ENCODE data around the gene SYNC.
"Not testable (repeated sequence)": the region's sequence is repeated elsewhere in the genome, so short reads cannot be mapped to it uniquely, and the experiment has no call there.

SYNC gene

DNA sequence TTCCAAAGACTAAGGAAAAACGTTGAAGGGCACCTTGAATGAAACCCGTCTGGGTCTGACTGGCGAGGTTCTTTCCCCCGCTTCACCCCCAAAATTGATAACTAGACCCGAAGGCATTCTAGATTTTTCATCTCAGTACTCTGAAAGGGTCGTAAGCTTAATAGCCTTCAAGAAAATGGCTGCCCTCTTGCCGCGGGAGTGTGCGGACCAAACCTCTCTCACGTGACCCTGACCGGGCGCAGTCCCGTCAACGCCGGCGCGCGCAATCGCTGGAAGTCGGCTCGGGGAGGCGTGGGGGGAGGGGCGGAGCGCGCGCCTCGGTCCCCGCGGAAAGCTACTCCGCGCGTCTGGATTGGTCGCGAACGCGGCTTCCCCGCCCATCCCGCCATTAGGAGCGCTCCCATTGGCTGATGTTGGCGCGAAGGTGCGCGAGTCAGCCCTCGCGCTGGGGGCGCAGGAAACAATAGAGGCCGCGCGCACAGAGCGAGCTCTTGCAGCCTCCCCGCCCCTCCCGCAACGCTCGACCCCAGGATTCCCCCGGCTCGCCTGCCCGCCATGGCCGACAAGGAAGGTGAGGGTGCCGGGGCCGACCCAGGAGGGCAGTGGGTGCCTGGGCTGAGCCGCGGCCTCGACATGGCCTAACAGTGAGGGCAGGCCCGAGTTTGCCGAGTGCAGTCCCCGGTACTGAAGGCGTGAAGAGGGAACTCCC, 51.7 kb downstream of the SYNC start, which contains the start of gene RBBP4:
TSS of gene RBBP4 (plus strand) at position 457 of the 709 bp plus-strand sequence. CDS start at position 556, 99 bp downstream.
- Histone ChIP-seq H3K4me3 (ENCODE audit: low read length) (peak within 1 kb of the TSS; percentile 98), H3K27me3 (ENCODE audit: insufficient read depth, low read length) (no peaks in the 10 kb centered on the region), H3K4me1 (ENCODE audit: insufficient read depth, low read length) (peaks cover 16% of the 10 kb centered on the region), H3K27ac (ENCODE audit: low read length) (peak within 1 kb of the TSS; percentile 97), H3K9me3 (ENCODE audit: insufficient read depth, low read depth, low read length) (no peaks in the 10 kb centered on the region), H3K9ac (ENCODE audit: low read depth, low read length) (peak within 1 kb of the TSS; percentile 100), H3K36me3 (ENCODE audit: insufficient read depth, low read depth, low read length) (peaks cover 44% of the 10 kb centered on the region)

DNA sequence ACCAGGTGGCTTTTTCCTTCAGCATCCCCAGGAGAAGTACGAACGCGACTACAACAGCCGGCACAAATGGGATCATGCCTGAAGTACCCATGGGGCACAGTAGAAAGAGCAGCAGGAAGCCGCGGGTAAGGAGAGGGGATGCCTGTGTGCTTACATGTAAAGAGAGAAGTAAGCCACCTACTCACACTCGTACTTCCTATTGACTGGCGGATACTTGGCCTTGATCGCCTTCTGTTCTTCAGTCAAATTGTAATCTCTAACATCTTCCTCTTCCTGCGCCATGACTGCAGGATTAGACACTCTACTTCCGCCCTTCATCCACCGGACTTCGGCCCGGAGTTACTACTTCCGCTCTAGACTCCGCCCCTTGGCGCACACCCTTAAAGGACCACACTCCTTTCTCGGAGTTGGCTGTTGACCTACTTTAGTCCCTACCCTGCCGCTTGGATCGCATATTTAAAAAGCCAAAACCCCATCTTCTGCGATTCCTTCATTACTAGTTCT, 52.3 kb downstream of the SYNC start, which contains the start of gene ZBTB8OS:
TSS of gene ZBTB8OS (minus strand) at position 303 of the 504 bp plus-strand sequence. CDS start at position 282, 21 bp downstream.
- peaks cover 18% of the 10 kb centered on the region for H3K4me1 ChIP-seq (ENCODE audit: insufficient read depth, low read length)
- H3K4me3 ChIP-seq (ENCODE audit: low read length), result peak within 1 kb of the TSS; percentile 98
- H3K27ac ChIP-seq (ENCODE audit: low read length), result peak within 1 kb of the TSS; percentile 97
- H3K9me3 ChIP-seq (ENCODE audit: insufficient read depth, low read depth, low read length), result no peaks in the 10 kb centered on the region
- H3K36me3 ChIP-seq (ENCODE audit: insufficient read depth, low read depth, low read length), result peaks cover 42% of the 10 kb centered on the region
- peak within 1 kb of the TSS; percentile 100 for H3K9ac ChIP-seq (ENCODE audit: low read depth, low read length)
- no peaks in the 10 kb centered on the region for H3K27me3 ChIP-seq (ENCODE audit: insufficient read depth, low read length)

DNA sequence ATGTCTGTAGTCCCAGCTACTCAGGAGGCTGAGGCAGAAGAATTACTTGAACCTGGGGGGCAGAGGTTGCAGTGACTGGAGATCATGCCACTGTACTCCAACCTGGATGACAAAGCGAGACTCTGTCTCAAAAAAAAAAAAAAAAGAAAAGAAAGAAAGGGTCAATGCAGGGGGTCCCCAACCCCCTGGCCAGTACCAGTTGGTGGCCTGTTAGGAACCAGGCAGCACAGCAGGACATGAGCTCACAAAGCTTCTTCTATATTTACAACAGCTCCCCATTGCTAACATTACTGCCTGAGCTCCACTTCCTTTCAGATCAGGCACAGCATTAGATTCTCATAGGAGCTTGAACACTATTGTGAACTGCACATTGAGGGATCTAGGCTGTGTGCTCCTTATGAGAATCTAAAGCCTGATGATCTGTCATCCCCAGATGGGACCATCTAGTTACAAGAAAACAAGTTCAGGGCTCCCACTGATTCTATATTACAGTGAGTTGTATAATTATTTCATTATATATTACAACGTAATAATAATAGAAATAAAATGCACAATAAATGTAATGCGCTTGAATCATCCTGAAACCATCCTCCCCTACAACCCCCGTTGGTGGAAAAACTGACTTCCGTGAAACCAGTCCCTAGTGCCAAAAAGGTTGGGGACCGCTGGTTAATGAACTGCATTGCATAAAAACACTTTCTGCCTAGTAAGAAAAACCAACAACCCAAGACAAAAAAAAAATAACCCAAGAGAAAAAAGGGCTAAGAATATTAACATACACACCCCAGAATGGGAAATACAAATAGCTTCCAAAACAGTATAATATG, 55.0 kb downstream of the SYNC start:
- Histone ChIP-seq H3K4me3 (ENCODE audit: low read length) (no peak overlapping the region), H3K27ac (ENCODE audit: low read length) (no peak overlapping the region), H3K4me1 (ENCODE audit: insufficient read depth, low read length) (peaks cover 11% of the 10 kb centered on the region), H3K27me3 (ENCODE audit: insufficient read depth, low read length) (no peaks in the 10 kb centered on the region), H3K36me3 (ENCODE audit: insufficient read depth, low read depth, low read length) (peaks cover 14% of the 10 kb centered on the region), H3K9me3 (ENCODE audit: insufficient read depth, low read depth, low read length) (no peaks in the 10 kb centered on the region), H3K9ac (ENCODE audit: low read depth, low read length) (no peak overlapping the region)

DNA sequence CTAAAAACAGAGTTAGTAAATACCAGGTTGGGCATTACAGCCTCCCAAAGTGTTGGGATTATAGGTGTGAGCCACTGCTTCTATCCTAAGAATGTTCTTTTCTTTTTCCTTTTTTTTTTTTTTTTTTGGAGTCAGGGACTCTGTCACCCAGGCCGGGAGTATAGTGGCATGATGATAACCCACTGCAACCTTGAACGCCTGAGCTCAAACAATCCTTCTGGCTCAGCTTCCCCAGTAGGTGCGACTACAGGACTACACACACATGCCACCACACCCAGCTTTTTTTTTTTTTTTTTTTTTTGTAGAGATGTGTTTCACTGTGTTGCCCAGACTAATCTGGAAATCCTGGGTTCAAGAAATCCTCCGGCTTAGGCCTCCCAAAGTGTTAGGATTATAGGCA, 58.1 kb downstream of the SYNC start:
- H3K27ac ChIP-seq (ENCODE audit: low read length), result no peak overlapping the region
- no peaks in the 10 kb centered on the region for H3K9me3 ChIP-seq (ENCODE audit: insufficient read depth, low read depth, low read length)
- no peak overlapping the region for H3K9ac ChIP-seq (ENCODE audit: low read depth, low read length)
- no peak overlapping the region for H3K4me3 ChIP-seq (ENCODE audit: low read length)
- peaks cover 9% of the 10 kb centered on the region for H3K36me3 ChIP-seq (ENCODE audit: insufficient read depth, low read depth, low read length)
- H3K27me3 ChIP-seq (ENCODE audit: insufficient read depth, low read length), result no peaks in the 10 kb centered on the region
- peaks cover 7% of the 10 kb centered on the region; the same call in 1 of the 2 replicates for H3K4me1 ChIP-seq (ENCODE audit: insufficient read depth, low read length)

DNA sequence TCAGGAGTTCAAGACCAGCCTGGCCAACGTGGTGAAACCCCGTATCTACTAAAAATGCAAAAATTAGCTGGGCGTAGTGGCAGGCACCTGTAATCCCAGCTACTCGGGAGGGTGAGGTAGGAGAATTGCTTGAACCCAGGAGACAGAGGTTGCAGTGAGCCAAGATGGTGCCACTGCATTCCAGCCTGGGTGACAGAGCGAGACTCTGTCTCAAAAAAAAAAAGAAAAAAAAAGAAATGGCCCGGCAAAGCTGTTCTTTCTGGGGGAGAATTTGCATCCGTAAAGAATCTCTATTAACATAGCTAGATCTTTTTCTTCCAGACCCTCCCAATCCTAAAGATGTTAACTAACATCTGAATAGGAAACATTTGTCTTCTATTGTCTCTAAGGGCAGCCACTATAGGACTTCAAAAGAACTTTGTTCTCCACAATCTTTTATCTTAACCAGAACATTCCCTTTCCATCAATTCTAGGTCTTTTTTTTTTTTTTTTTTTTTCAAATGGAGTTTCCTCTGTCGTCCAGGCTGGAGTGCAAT, 60.2 kb downstream of the SYNC start:
- H3K4me3 ChIP-seq (ENCODE audit: low read length); H3K9me3 ChIP-seq (ENCODE audit: insufficient read depth, low read depth, low read length); H3K27ac ChIP-seq (ENCODE audit: low read length); H3K9ac ChIP-seq (ENCODE audit: low read depth, low read length); H3K27me3 ChIP-seq (ENCODE audit: insufficient read depth, low read length): not testable (repeated sequence)
- Histone ChIP-seq H3K36me3 (ENCODE audit: insufficient read depth, low read depth, low read length) (peaks cover 11% of the 10 kb centered on the region), H3K4me1 (ENCODE audit: insufficient read depth, low read length) (peaks cover 12% of the 10 kb centered on the region; the same call in 1 of the 2 replicates)

DNA sequence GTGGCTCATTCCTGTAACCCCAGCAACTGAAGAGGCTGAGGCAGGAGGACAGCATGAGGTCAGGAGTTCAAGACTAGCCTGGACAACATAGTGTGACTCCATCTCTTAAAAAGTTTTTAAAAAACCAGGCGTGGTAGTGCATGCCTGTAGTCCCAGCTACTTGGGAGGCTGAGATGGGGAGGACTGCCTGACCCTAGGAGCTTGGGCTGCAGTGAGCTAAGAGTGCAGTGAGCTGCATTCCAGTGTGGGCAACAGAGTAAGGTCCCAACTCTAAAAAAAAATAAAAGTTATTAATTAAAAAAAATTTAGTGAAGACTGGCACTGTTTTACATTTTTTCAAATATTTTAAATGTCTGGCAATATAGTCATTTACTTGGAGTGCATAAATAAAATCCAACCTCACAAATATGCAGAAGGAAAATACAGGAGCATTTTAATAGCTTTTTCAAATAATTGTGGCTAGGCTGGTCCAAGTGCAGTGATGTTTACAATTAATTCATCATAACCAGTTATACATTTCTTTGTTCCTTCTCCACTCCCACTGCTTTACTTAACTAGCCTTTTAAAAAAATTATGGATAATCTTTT, 63.0 kb downstream of the SYNC start:
- no peaks in the 10 kb centered on the region for H3K9me3 ChIP-seq (ENCODE audit: insufficient read depth, low read depth, low read length)
- no peak overlapping the region for H3K9ac ChIP-seq (ENCODE audit: low read depth, low read length)
- H3K27ac ChIP-seq (ENCODE audit: low read length), result no peak overlapping the region
- H3K4me1 ChIP-seq (ENCODE audit: insufficient read depth, low read length), result peaks cover 19% of the 10 kb centered on the region; the same call in 1 of the 2 replicates
- peaks cover 8% of the 10 kb centered on the region; the same call in 1 of the 2 replicates for H3K36me3 ChIP-seq (ENCODE audit: insufficient read depth, low read depth, low read length)
- H3K27me3 ChIP-seq (ENCODE audit: insufficient read depth, low read length), result no peaks in the 10 kb centered on the region
- H3K4me3 ChIP-seq (ENCODE audit: low read length), result no peak overlapping the region

DNA sequence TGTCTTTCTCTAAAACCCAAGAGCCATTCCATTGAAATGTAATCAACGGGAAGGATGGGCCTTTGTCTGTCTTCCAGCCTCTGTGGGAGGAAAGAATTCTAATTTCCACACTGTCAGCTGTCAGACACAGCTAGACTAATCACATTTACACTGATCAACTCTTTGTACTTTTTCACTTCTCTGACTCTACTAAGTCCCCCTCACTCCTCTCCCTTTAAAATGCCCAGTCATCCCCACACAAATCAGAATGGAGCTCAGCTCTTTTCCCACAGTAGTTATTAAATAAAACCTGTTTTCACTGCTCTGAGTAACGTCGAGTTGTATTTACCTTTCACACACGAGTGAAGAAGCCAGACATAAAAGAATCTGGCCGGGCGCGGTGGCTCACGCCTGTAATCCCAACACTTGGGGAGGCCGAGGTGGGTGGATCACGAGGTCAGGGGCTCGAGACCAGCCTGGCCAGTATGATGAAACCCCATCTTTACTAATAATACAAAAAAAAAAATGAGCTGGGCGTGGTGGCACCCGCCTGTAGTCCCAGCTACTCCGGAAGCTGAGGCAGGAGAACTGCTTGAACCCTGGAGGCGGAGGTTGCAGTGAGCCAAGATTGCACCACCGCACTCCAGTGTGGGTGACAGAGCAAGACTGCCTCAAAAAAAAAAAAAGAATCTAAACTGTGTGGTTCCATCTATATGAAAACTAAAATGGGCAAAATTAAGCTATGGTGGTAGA, 65.5 kb downstream of the SYNC start:
- H3K4me3 ChIP-seq (ENCODE audit: low read length), result peak overlapping the region; percentile 25; the same call in 1 of the 2 replicates
- no peak overlapping the region for H3K27ac ChIP-seq (ENCODE audit: low read length)
- H3K27me3 ChIP-seq (ENCODE audit: insufficient read depth, low read length), result no peaks in the 10 kb centered on the region
- H3K9ac ChIP-seq (ENCODE audit: low read depth, low read length), result no peak overlapping the region
- no peaks in the 10 kb centered on the region for H3K9me3 ChIP-seq (ENCODE audit: insufficient read depth, low read depth, low read length)
- H3K36me3 ChIP-seq (ENCODE audit: insufficient read depth, low read depth, low read length), result peaks cover 27% of the 10 kb centered on the region
- H3K4me1 ChIP-seq (ENCODE audit: insufficient read depth, low read length), result peaks cover 32% of the 10 kb centered on the region

DNA sequence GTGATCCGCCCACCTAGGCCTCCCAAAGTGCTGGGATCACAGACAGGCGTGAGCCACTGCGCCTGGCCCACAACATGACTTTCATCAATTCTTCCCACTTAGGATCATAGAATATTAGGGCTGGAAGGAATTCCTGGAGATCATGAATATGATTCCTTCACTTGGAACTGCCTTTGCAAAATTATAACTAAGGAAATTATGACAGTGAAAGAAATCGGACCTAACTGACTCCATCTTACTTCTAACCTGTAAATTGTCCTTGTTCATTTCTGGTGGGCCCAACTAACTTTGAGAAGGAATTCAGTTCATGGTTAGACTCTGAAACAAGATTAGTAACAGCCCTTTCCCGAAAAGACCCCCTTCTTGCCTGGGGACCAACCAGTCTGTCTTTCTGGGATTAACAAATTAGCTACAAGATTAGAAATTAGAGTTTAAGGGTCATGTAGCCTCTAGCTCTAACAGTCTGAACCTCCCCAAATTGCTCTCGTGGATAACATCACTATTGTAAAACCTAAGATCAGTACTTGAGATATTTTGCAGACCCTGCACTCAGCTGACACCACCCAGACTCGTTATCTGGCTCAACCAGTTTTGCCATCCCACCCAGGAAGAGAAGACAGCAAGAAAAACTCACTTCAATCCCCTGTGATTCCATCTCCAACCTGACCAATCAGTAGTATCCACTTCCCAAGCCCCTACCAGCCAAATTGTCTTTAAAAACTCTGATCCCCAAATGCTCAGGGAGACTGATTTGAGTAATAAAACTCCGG, 66.9 kb downstream of the SYNC start:
- peaks cover 30% of the 10 kb centered on the region for H3K36me3 ChIP-seq (ENCODE audit: insufficient read depth, low read depth, low read length)
- no peaks in the 10 kb centered on the region for H3K27me3 ChIP-seq (ENCODE audit: insufficient read depth, low read length)
- no peak overlapping the region for H3K4me3 ChIP-seq (ENCODE audit: low read length)
- no peak overlapping the region for H3K27ac ChIP-seq (ENCODE audit: low read length)
- H3K9ac ChIP-seq (ENCODE audit: low read depth, low read length), result no peak overlapping the region
- no peaks in the 10 kb centered on the region for H3K9me3 ChIP-seq (ENCODE audit: insufficient read depth, low read depth, low read length)
- peaks cover 29% of the 10 kb centered on the region for H3K4me1 ChIP-seq (ENCODE audit: insufficient read depth, low read length)

DNA sequence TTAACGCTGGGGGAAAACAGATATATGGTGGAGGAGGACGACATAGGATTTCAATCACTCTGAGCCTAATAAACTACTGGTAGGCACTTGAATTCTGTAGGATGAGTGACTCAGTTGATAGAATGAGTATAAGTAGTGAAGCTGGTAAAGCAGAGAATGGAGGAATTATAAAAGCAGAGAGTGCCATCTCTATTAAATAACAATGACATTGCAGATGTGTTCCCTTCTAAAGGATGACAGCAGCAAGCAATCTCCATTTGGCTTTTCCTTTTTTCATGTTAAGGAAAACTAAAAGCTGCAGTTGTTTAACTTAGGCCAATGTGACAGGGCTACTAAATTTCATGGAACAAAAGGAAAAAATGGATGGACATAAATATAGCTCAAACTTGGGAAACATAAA, 69.7 kb downstream of the SYNC start:
- Histone ChIP-seq H3K9me3 (ENCODE audit: insufficient read depth, low read depth, low read length) (no peaks in the 10 kb centered on the region), H3K9ac (ENCODE audit: low read depth, low read length) (peak overlapping the region; percentile 33; the same call in 1 of the 2 replicates), H3K4me3 (ENCODE audit: low read length) (peak overlapping the region; percentile 47; the same call in 1 of the 2 replicates), H3K27me3 (ENCODE audit: insufficient read depth, low read length) (no peaks in the 10 kb centered on the region), H3K27ac (ENCODE audit: low read length) (peak overlapping the region; percentile 5), H3K4me1 (ENCODE audit: insufficient read depth, low read length) (peaks cover 29% of the 10 kb centered on the region), H3K36me3 (ENCODE audit: insufficient read depth, low read depth, low read length) (peaks cover 45% of the 10 kb centered on the region)

DNA sequence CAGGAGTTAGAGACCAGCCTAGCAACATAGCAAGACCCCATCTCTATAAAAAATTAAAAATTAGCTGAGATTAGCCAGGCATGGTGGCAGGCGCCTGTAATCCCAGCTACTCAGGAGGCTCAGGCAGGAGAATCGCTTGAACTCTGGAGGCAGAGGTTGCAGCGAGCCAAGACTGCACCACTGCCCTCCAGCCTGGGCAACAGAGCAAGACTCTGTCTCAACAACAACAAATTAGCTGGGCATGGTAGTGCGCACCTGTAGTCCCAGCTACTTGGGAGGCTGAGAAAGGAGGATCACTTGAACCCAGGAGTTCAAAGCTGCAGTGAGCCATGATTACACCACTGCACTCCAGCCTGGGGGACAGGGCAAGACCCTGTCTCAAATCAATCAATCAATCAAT, 72.4 kb downstream of the SYNC start:
- peaks cover 57% of the 10 kb centered on the region for H3K36me3 ChIP-seq (ENCODE audit: insufficient read depth, low read depth, low read length)
- peaks cover 14% of the 10 kb centered on the region for H3K4me1 ChIP-seq (ENCODE audit: insufficient read depth, low read length)
- not testable (repeated sequence) for H3K4me3 ChIP-seq (ENCODE audit: low read length); H3K27me3 ChIP-seq (ENCODE audit: insufficient read depth, low read length); H3K27ac ChIP-seq (ENCODE audit: low read length); H3K9ac ChIP-seq (ENCODE audit: low read depth, low read length); H3K9me3 ChIP-seq (ENCODE audit: insufficient read depth, low read depth, low read length)

Data from iPS-20b (cell line).